DOHH2 (cell line): Measurements from ENCODE around the gene CREB5.

Experiments used
- H3F3A ChIP-seq: fragments of 200-600 bp; sonication (generic), shearing (Covaris generic); 2 replicates; pipeline ENCODE4 v1.6.0; 2016; ENCODE audit warnings: antibody characterized with exemption, mild to moderate bottlenecking; ENCODE audit not compliant: control insufficient read depth, insufficient read depth
- H3K27ac ChIP-seq: fragments of 200-600 bp; sonication (generic); 2 replicates; pipeline ENCODE4 v1.5.1; 2014; ENCODE audit warnings: low read depth, mild to moderate bottlenecking, low read length, moderate library complexity
- H3K27me3 ChIP-seq: fragments of 200-600 bp; sonication (generic); 2 replicates; pipeline ENCODE4 v1.6.1; 2014; ENCODE audit warnings: mild to moderate bottlenecking, low read length, mixed read lengths; ENCODE audit not compliant: control insufficient read depth
- H3K36me3 ChIP-seq: fragments of 200-600 bp; sonication (generic); 2 replicates; pipeline ENCODE4 v1.6.1; 2014; ENCODE audit warnings: mild to moderate bottlenecking, low read length, moderate library complexity, mixed read lengths; ENCODE audit not compliant: control insufficient read depth
- H3K4me1 ChIP-seq: fragments of 200-600 bp; sonication (generic); 2 replicates; pipeline ENCODE4 v1.6.1; 2014; ENCODE audit warnings: mild to moderate bottlenecking, low read length, mixed read lengths; ENCODE audit not compliant: control insufficient read depth
- H3K4me2 ChIP-seq: fragments of 200-600 bp; sonication (generic); 2 replicates; pipeline ENCODE4 v1.6.0; 2014; ENCODE audit warnings: mild to moderate bottlenecking, low read length, moderate library complexity
- H3K4me3 ChIP-seq: fragments of 200-600 bp; sonication (generic); 2 replicates; pipeline ENCODE4 v1.5.1; 2014; ENCODE audit warnings: mild to moderate bottlenecking, low read length, mixed read lengths
- H3K79me2 ChIP-seq: fragments of 200-600 bp; sonication (generic); 2 replicates; pipeline ENCODE4 v1.6.1; 2014; ENCODE audit warnings: mild to moderate bottlenecking, low read length, mixed read lengths; ENCODE audit not compliant: control insufficient read depth
- H3K9me2 ChIP-seq: fragments of 200-600 bp; sonication (generic); replicated peaks from 2 replicates; pipeline ENCODE4 v1.6.1; 2014; ENCODE audit warnings: mild to moderate bottlenecking, low read length, mixed read lengths; ENCODE audit not compliant: control insufficient read depth
- H3K9me3 ChIP-seq: fragments of 200-600 bp; sonication (generic); 2 replicates; pipeline ENCODE4 v1.6.1; 2014; ENCODE audit warnings: antibody characterized with exemption, low read length, mixed read lengths; ENCODE audit not compliant: control insufficient read depth, insufficient read depth
- H4K20me1 ChIP-seq: fragments of 200-600 bp; sonication (generic); 2 replicates; pipeline ENCODE4 v1.6.0; 2014; ENCODE audit warnings: low read depth, mild to moderate bottlenecking, antibody characterized with exemption, low read length, moderate library complexity; ENCODE audit not compliant: control insufficient read depth, insufficient read depth
- EZH2phosphoT487 ChIP-seq: fragments of 200-600 bp; sonication (generic); IDR thresholded peaks from 2 replicates; pipeline ENCODE4 v1.6.1; 2017; ENCODE audit warnings: borderline replicate concordance, mild to moderate bottlenecking, antibody characterized with exemption, low read length, moderate library complexity, mixed read lengths
- TF ChIP-seq, protein P1 (sequence below): fragments of 200-600 bp; sonication (generic); IDR thresholded peaks from one replicate; pipeline ENCODE4 v1.5.1; 2014; ENCODE audit warnings: antibody characterized with exemption, mild to moderate bottlenecking, low read depth, low read length; ENCODE audit not compliant: poor library complexity, severe bottlenecking

Gene CREB5

DNA sequence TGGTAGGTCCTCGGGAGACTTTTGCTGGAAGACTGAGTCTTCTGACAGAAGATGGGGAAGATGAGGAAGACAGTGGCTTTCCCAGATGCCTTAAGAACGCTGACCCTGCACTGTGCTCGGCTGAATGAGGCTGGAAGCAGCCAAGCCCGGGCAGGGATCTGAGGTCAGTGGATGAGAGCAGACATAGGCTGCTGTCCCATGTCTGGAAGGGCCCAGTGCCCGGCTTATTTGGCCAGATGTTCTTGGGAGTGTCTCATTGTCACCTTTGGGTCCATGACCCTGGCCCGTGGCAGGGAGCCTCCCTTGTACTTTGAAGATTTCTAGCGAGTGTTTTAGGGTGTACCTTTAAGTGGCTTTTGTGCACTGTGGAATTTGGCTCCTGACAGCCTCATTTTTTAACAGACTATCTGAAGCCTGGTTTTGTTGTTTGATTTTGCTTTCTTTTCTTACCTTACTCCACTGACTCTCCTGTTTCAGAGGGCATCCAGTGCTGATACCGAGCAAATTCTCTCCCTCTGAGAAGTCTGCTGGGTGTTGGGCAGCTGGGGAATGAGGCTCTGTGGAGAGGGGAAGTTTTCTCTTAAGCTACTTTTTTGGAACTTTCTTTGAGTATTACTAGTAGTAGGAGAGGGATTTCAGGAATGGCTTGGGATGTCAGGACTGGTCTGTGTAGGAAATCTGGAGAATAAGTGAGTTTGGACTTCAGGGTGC is 61.4 kb downstream of the CREB5 start:
- H3F3A ChIP-seq = no peaks in the 10 kb centered on the region
- TF ChIP-seq EZH2phosphoT487 = no peak
- TF ChIP-seq, protein P1, sequence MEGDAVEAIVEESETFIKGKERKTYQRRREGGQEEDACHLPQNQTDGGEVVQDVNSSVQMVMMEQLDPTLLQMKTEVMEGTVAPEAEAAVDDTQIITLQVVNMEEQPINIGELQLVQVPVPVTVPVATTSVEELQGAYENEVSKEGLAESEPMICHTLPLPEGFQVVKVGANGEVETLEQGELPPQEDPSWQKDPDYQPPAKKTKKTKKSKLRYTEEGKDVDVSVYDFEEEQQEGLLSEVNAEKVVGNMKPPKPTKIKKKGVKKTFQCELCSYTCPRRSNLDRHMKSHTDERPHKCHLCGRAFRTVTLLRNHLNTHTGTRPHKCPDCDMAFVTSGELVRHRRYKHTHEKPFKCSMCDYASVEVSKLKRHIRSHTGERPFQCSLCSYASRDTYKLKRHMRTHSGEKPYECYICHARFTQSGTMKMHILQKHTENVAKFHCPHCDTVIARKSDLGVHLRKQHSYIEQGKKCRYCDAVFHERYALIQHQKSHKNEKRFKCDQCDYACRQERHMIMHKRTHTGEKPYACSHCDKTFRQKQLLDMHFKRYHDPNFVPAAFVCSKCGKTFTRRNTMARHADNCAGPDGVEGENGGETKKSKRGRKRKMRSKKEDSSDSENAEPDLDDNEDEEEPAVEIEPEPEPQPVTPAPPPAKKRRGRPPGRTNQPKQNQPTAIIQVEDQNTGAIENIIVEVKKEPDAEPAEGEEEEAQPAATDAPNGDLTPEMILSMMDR = no peak

DNA sequence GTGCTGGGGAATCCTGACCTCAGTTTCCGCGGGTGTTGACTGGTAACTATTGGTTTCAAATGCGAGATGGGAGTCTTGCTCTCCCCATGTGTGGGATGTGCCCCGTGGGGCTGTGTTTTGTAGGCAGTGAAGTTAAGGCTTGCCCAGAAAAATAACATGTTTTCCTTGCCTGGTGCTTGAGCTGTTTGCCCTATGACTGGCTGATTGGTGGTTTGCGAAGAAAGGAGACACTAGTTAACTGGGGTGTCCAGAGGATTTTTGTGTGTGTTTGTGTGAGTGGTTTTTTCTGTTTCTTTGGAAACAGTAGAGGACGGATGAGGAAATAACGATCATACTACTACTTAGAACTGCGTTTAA is 61.9 kb downstream of the CREB5 start:
- Histone ChIP-seq H3K4me1 (no peaks in the 10 kb centered on the region), H3K4me2 (no peak overlapping the region), H3K27ac (no peak overlapping the region), H4K20me1 (no peaks in the 10 kb centered on the region), H3K27me3 (no peaks in the 10 kb centered on the region), H3K9me3 (no peaks in the 10 kb centered on the region), H3F3A (no peaks in the 10 kb centered on the region), H3K79me2 (no peaks in the 10 kb centered on the region), H3K9me2 (no peaks in the 10 kb centered on the region), H3K36me3 (no peaks in the 10 kb centered on the region), H3K4me3 (no peak overlapping the region)
- no peak for TF ChIP-seq EZH2phosphoT487
- TF ChIP-seq, protein P1 = no peak

More for the DNA sequence above, 61.4 kb downstream of the CREB5 start:
- Histone ChIP-seq H3K4me1 (no peaks in the 10 kb centered on the region), H3K27ac (no peak overlapping the region), H3K4me3 (no peak overlapping the region), H3K9me2 (no peaks in the 10 kb centered on the region), H3K36me3 (no peaks in the 10 kb centered on the region), H4K20me1 (no peaks in the 10 kb centered on the region), H3K27me3 (no peaks in the 10 kb centered on the region), H3K79me2 (no peaks in the 10 kb centered on the region), H3K9me3 (no peaks in the 10 kb centered on the region), H3K4me2 (no peak overlapping the region)

DNA sequence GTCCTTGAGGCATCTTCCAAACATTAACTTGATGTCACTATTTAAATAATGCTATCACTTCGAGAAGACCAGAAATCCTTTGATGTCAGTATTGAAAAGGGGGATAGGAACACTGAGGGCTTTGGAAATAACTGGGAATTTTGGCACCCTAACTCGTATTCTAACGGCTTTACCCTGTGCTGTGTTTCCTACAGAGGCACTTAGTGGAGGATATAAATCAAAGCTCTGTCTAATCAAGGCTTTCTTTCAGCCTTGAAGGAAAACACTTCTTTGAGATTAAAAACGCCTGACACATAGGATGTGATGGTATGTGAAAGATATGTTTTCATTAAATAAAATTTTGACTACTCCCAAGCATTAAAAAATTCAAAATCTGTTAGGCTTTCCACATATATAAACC is 62.3 kb downstream of the CREB5 start:
- Histone ChIP-seq H3K4me3 (no peak overlapping the region), H3K27me3 (no peaks in the 10 kb centered on the region), H3K9me3 (no peaks in the 10 kb centered on the region), H3K4me1 (no peaks in the 10 kb centered on the region), H3K4me2 (no peak overlapping the region), H3K79me2 (no peaks in the 10 kb centered on the region), H3K36me3 (no peaks in the 10 kb centered on the region), H3K27ac (no peak overlapping the region), H3K9me2 (no peaks in the 10 kb centered on the region), H3F3A (no peaks in the 10 kb centered on the region), H4K20me1 (no peaks in the 10 kb centered on the region)
- no peak for TF ChIP-seq EZH2phosphoT487
- TF ChIP-seq, protein P1 = no peak
